H9 (cell line): Measurements from ENCODE around the gene TACC2. TPM values are rescaled to one million over a fixed set of nuclear protein-coding genes. Genes with fewer than 3 reads are reported as not detected.

Experiments used
- DNase-seq: peaks from one replicate; pipeline ENCODE4 v3.0.0-alpha.2; 2017
- H2AFZ ChIP-seq: one replicate; pipeline ENCODE4 v1.6.1; 2013; ENCODE audit warnings: mild to moderate bottlenecking, low read length, control low read depth, moderate library complexity
- H2AK5ac ChIP-seq: 2 replicates; pipeline ENCODE4 v1.6.1; 2013; ENCODE audit warnings: low read length, control low read depth, mixed read lengths; ENCODE audit not compliant: insufficient read length
- H2BK120ac ChIP-seq: one replicate; pipeline ENCODE4 v1.6.1; 2013; ENCODE audit warnings: low read depth, mild to moderate bottlenecking, low read length, control low read depth, inconsistent platforms; ENCODE audit not compliant: poor library complexity, severe bottlenecking
- H2BK12ac ChIP-seq: 2 replicates; pipeline ENCODE4 v1.6.1; 2013; ENCODE audit warnings: low read length, control low read depth, mixed read lengths, low read depth; ENCODE audit not compliant: insufficient read length
- H2BK15ac ChIP-seq: 2 replicates; pipeline ENCODE4 v1.6.1; 2013; ENCODE audit warnings: low read depth, low read length, control low read depth
- H2BK20ac ChIP-seq: one replicate; pipeline ENCODE4 v1.6.1; 2013; ENCODE audit warnings: low read depth, mild to moderate bottlenecking, low read length, control low read depth, inconsistent platforms; ENCODE audit not compliant: poor library complexity, severe bottlenecking
- H2BK5ac ChIP-seq: 2 replicates; pipeline ENCODE4 v1.6.1; 2013; ENCODE audit warnings: low read length, control low read depth, mixed read lengths; ENCODE audit not compliant: insufficient read length
- H3K14ac ChIP-seq: 2 replicates; pipeline ENCODE4 v1.6.1; 2013; ENCODE audit warnings: low read length, control low read depth; ENCODE audit not compliant: insufficient read depth
- H3K18ac ChIP-seq: 2 replicates; pipeline ENCODE4 v1.6.1; 2013; ENCODE audit warnings: low read depth, mild to moderate bottlenecking, mixed read lengths, low read length, control low read depth; ENCODE audit not compliant: insufficient read length
- H3K23ac ChIP-seq: 2 replicates; pipeline ENCODE4 v1.6.1; 2013; ENCODE audit warnings: low read length, control low read depth, mixed read lengths, low read depth; ENCODE audit not compliant: insufficient read length
- H3K23me2 ChIP-seq: 2 replicates; pipeline ENCODE4 v1.6.1; 2013; ENCODE audit warnings: low read depth, mild to moderate bottlenecking, mixed read lengths, low read length, control low read depth; ENCODE audit not compliant: insufficient read length, poor library complexity, severe bottlenecking
- H3K27ac ChIP-seq: 2 replicates; pipeline ENCODE4 v1.5.1; 2013; ENCODE audit warnings: low read length, control low read depth, mixed read lengths, low read depth; ENCODE audit not compliant: insufficient read length
- H3K27me3 ChIP-seq: 2 replicates; pipeline ENCODE4 v1.6.1; 2013; ENCODE audit warnings: low read length, control low read depth, inconsistent platforms; ENCODE audit not compliant: insufficient read depth
- H3K4ac ChIP-seq: 2 replicates; pipeline ENCODE4 v1.6.1; 2013; ENCODE audit warnings: low read depth, mild to moderate bottlenecking, control low read depth, inconsistent platforms, low read length, moderate library complexity
- H3K4me1 ChIP-seq: 2 replicates; pipeline ENCODE4 v1.6.1; 2013; ENCODE audit warnings: low read length, control low read depth, inconsistent platforms; ENCODE audit not compliant: insufficient read depth
- H3K4me2 ChIP-seq: 2 replicates; pipeline ENCODE4 v1.6.1; 2013; ENCODE audit warnings: low read length, control low read depth, mixed read lengths; ENCODE audit not compliant: insufficient read length, insufficient read depth
- H3K56ac ChIP-seq: 2 replicates; pipeline ENCODE4 v1.6.1; 2013; ENCODE audit warnings: low read depth, mild to moderate bottlenecking, mixed read lengths, low read length, control low read depth; ENCODE audit not compliant: insufficient read length
- H3K79me1 ChIP-seq: 2 replicates; pipeline ENCODE4 v1.6.1; 2013; ENCODE audit warnings: low read depth, mild to moderate bottlenecking, moderate library complexity, low read length, control low read depth, inconsistent platforms; ENCODE audit not compliant: insufficient read depth, poor library complexity, severe bottlenecking
- H3K79me2 ChIP-seq: 2 replicates; pipeline ENCODE4 v1.6.1; 2013; ENCODE audit warnings: low read length, control low read depth, inconsistent platforms; ENCODE audit not compliant: insufficient read depth
- H3K9ac ChIP-seq: 2 replicates; pipeline ENCODE4 v1.6.1; 2013; ENCODE audit warnings: low read length, control low read depth, mixed read lengths; ENCODE audit not compliant: insufficient read length; ENCODE audit errors: extremely low read depth
- H3K9me3 ChIP-seq: one replicate; pipeline ENCODE4 v1.6.1; 2013; ENCODE audit warnings: low read depth, low read length, inconsistent platforms; ENCODE audit not compliant: control insufficient read depth
- H3T11ph ChIP-seq: one replicate; pipeline ENCODE4 v1.6.1; 2013; ENCODE audit warnings: mild to moderate bottlenecking, low read length, control low read depth, inconsistent platforms
- H4K20me1 ChIP-seq: one replicate; pipeline ENCODE4 v1.6.1; 2013; ENCODE audit not compliant: control insufficient read depth, insufficient read length, insufficient read depth
- H4K5ac ChIP-seq: 2 replicates; pipeline ENCODE4 v1.6.1; 2013; ENCODE audit warnings: low read depth, mild to moderate bottlenecking, mixed read lengths, low read length, control low read depth; ENCODE audit not compliant: insufficient read length
- H4K8ac ChIP-seq: replicated peaks from 2 replicates; pipeline ENCODE4 v1.6.1; 2013; ENCODE audit warnings: low read length, control low read depth, mixed read lengths, low read depth; ENCODE audit not compliant: insufficient read length
- H4K91ac ChIP-seq: 2 replicates; pipeline ENCODE4 v1.6.1; 2013; ENCODE audit warnings: low read depth, mild to moderate bottlenecking, moderate library complexity, mixed read lengths, low read length, control low read depth; ENCODE audit not compliant: insufficient read length
- H3K27ac Mint-ChIP-seq, 3 experiments: 2 replicates in 2 of 3; 3 replicates in 1 of 3; pipeline ENCODE4 v1.8.0; 2020 to 2021; ENCODE audit warnings: mixed read lengths in 3 of 3, mild to moderate bottlenecking in 1 of 3, moderate library complexity in 1 of 3
- H3K27me3 Mint-ChIP-seq: 2 replicates; pipeline ENCODE4 v1.8.0; 2021; ENCODE audit warnings: low read depth, mild to moderate bottlenecking, moderate library complexity, mixed read lengths
- H3K36me3 Mint-ChIP-seq, 3 experiments: 2 replicates in 2 of 3; 3 replicates in 1 of 3; pipeline ENCODE4 v1.8.0; 2020 to 2021; ENCODE audit warnings: low read depth in 3 of 3, mixed read lengths in 3 of 3; ENCODE audit not compliant: insufficient read depth in 1 of 3
- H3K4me1 Mint-ChIP-seq, 2 experiments: 2 replicates each; pipeline ENCODE4 v1.8.0; 2020; ENCODE audit warnings: mixed read lengths in 2 of 2
- H3K4me3 Mint-ChIP-seq, 2 experiments: 2 replicates in 1 of 2; 3 replicates in 1 of 2; pipeline ENCODE4 v1.8.0; 2020 to 2021; ENCODE audit warnings: mild to moderate bottlenecking in 2 of 2, mixed read lengths in 2 of 2, moderate library complexity in 1 of 2
- H3K9me3 Mint-ChIP-seq, 2 experiments: 2 replicates in 1 of 2; 3 replicates in 1 of 2; pipeline ENCODE4 v1.8.0; 2020; ENCODE audit warnings: mild to moderate bottlenecking in 2 of 2, mixed read lengths in 2 of 2, moderate library complexity in 1 of 2
- CTCF ChIP-seq: fragments of 200-600 bp; sonication (generic); conservative IDR thresholded peaks from 3 replicates; pipeline ENCODE4 v1.8.0; 2021; ENCODE audit warnings: antibody characterized with exemption, mild to moderate bottlenecking
- WGBS: extraction: QIAGEN DNeasy Blood & Tissue Kit; methylation state at CpG from one replicate; pipeline ENCODE4 v1.1.7; 2013; ENCODE audit warnings: missing lambda C conversion rate, low lambda C conversion rate, mixed read lengths; ENCODE audit not compliant: insufficient read length; ENCODE audit errors: extremely low coverage; 5-methylcytosine and 5-hydroxymethylcytosine counted together
- total RNA-seq: library from RNA; stranded (reverse); gene quantifications from 2 replicates; pipeline ENCODE4 v1.2.1, GENCODE V29; 2021

Gene TACC2
- total RNA-seq, 1 experiment from 2014 or later: 58.1 TPM

DNA sequence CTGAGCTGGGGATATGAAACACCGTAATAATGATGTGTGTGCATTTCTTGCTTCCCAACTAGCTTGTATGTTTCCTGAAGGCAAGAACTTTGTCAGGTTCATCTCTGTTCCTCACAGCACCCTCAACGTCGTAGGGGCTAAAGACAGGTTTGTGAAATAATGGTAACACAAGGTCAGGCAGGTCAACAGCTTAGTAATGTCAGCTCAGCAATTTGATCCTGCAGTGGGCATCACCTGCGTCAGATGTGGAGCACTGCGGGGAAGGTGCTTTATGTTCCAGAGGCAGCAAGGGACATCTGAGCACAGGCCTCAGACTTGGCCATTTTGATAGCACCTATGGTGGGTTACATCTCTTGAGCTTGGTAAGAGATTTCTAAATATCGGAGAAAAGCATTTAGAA is 230.4 kb downstream of the TACC2 start:
- H2AK5ac ChIP-seq: no peak overlapping the region
- no peak overlapping the region for H2AFZ ChIP-seq
- no peak overlapping the region for H2BK20ac ChIP-seq
- H3K4ac ChIP-seq: no peak overlapping the region
- no peak overlapping the region for H2BK12ac ChIP-seq
- H3K9me3 ChIP-seq: no peaks in the 10 kb centered on the region
- no peak for DNase-seq
- no peaks in the 10 kb centered on the region for H3K4me1 ChIP-seq
- Mint-ChIP-seq H3K36me3 (peaks cover 35 to 69% (median 52%) of the 10 kb centered on the region in 3 experiments; a peak in 6 of 7 replicates), H3K27ac (peak overlapping the region in 1 of 3 experiments; percentile 53; a peak in 2 of 7 replicates), H3K4me1 (no peaks in the 10 kb centered on the region), H3K9me3 (no peaks in the 10 kb centered on the region), H3K27me3 (no peaks in the 10 kb centered on the region), H3K4me3 (no peak overlapping the region)
- H2BK5ac ChIP-seq: no peak overlapping the region
- no peak overlapping the region for H3K4me2 ChIP-seq
- H4K5ac ChIP-seq: no peak overlapping the region
- no peak overlapping the region for H3K9ac ChIP-seq
- H2BK120ac ChIP-seq: no peak overlapping the region
- TF ChIP-seq CTCF: no peak
- H3K23me2 ChIP-seq: no peaks in the 10 kb centered on the region
- no CpG with 5 or more reads among the region's 6 CpGs for WGBS
- H3K27me3 ChIP-seq: no peaks in the 10 kb centered on the region
- H3K79me2 ChIP-seq: no peaks in the 10 kb centered on the region
- no peak overlapping the region for H3K27ac ChIP-seq
- H2BK15ac ChIP-seq: no peak overlapping the region
- no peak overlapping the region for H3K23ac ChIP-seq
- H4K20me1 ChIP-seq: no peaks in the 10 kb centered on the region
- H3K56ac ChIP-seq: no peak overlapping the region
- H3T11ph ChIP-seq: no peak overlapping the region
- no peak overlapping the region for H3K18ac ChIP-seq
- H3K79me1 ChIP-seq: no peaks in the 10 kb centered on the region
- H4K8ac ChIP-seq: no peak overlapping the region
- no peak overlapping the region for H4K91ac ChIP-seq
- H3K14ac ChIP-seq: no peak overlapping the region
